GM21717 (cell line): Measurements from ENCODE around the gene PRKCI.
"Not testable (repeated sequence)": the region's sequence is repeated elsewhere in the genome, so short reads cannot be mapped to it uniquely, and the experiment has no call there.

Experiments
- ATAC-seq: cut with Tn5 transposase; IDR thresholded peaks from one replicate; pipeline ENCODE4 v1.9.1; 2021; ENCODE audit warnings: mild to moderate bottlenecking, moderate library complexity; ENCODE audit not compliant: unreplicated experiment

The PRKCI gene

DNA sequence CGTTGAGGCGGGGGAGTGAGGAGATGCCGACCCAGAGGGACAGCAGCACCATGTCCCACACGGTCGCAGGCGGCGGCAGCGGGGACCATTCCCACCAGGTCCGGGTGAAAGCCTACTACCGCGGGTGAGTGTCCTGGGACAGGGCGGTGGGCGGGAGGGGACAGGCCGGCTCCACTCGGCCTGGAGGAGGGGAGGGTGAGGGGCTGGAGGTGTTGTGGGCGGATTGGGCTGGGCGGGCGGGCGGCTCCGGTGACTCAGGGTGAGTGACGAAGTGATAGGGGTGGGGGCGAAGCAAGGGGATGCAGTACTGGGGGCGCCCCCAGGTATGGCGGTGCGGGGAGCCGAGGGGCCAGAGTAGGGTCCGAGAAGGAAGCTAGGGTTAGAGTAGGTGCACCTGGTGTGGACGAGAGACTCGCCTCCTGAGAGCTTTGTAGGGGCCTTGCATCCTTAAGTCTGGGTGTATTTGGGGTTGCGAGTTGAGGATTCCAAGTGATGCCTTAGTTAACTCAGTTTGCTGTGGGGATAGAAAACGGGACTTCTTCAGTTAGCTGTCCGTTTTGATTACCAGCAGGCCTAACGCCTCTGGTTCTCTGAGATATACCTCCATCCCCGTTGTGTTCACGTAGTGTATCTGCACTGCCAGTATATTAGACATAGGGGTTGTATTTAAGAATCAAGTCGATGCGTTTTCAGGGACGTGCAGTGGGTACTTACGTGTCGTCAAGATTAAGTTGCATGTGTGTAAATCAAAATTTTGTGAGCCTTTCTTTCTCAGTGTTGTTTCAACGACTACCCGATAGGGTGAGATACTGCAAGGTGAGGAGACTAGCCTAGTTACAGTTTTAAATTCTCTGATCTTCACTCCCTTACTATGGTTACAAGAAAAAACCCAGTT lies 670 bp downstream of the PRKCI start:
- ATAC-seq = peak; percentile 30

DNA sequence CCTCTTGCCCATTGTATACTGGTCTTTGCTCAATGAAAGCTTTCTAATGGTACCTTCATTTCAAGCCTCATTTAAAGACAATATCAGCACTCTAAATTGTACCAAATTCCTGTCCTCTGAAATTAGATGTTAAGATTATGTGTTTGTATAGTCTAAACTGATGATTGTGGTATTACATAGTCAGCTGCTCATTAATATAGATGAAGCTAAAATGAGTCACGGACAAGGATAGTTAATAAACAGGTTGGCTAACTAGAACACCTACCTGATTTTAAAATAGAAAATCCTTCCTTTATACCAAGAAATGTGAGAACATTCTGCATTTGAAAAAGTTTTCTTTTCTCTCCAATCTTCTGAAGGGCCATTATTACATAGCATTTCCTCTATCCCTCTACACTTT lies 2.9 kb downstream of the PRKCI start:
- ATAC-seq = no peak

DNA sequence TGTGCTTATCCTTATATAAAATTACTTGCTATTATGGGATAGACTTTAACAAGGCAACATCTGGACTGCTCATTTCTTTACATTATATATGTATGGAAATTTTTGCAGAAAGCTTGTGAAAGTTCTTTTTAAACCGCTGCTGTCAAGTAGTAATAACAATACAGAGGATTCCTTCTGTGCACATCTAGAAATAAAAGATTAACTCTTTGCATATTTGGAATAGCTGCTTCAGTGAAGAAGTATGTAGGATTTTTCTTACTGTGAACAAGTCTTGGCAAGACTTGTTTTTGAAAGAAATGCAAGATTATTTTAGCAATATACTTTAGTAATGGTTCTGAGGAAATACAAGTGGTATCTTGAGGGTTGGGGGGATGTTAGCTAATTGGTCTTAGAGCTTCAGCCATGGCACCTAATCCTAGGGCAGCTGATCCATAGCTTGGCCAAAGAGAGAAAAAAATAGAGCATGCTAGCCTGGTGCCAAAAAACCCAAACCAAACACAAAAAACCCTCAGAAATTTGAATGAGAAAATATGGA lies 4.3 kb downstream of the PRKCI start:
- ATAC-seq = no peak

- no peak for ATAC-seq
Observed at GRCh38 chr3:170228093-170228766, 6.0 kb downstream of the PRKCI start.

GRCh38 chr3:170232266-170232665 lies 10.0 kb downstream of the PRKCI start:
- no peak for ATAC-seq

- no peak for ATAC-seq
Observed at GRCh38 chr3:170233530-170233929, 11.3 kb downstream of the PRKCI start.

- no peak for ATAC-seq
Observed at GRCh38 chr3:170240142-170240541, 17.9 kb downstream of the PRKCI start.

- no peak for ATAC-seq
Observed at GRCh38 chr3:170240671-170241070, 18.4 kb downstream of the PRKCI start.

- no peak for ATAC-seq
Observed at GRCh38 chr3:170244576-170244975, 22.4 kb downstream of the PRKCI start.

- peak; percentile 41 for ATAC-seq
Observed at GRCh38 chr3:170247875-170248274, 25.7 kb downstream of the PRKCI start.

DNA sequence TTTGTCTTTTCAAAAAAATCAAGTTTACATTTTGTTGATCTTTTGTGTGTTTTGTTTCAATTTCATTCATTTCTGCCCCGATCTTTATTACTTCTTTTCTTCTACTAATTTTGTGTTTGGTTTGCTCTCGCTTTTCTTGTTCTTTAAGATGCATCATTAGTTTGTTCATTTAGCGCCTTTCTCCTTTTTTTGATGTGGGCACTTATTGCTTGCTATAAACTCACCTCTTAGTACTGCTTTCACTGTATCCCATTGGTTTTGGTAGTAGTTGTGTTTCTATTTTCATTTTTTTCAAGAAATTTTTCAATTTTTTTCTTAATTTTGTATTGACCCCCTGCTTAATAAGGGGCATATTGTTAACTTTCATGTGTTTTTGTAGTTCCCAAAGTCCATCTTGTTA lies 34.4 kb downstream of the PRKCI start:
- no peak for ATAC-seq

DNA sequence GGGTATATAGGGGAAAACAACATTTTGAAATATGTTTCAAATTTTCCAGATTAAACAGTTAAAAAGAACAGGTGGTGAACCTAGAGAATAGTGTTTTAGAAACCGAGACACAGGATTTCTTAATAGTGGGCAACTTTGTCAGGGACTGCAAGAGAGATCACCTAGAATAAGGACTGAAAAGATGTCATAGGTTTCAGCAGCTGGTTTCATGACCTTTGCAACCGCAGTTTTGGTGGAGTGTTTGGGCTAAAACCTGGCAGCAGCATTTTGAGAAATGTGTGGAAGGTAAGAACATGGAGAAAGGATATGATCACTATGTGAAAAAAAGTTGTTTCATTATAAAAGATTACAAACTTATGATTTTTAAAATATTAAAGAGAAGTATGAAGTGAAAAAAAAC lies 34.9 kb downstream of the PRKCI start:
- ATAC-seq = peak; percentile 73

DNA sequence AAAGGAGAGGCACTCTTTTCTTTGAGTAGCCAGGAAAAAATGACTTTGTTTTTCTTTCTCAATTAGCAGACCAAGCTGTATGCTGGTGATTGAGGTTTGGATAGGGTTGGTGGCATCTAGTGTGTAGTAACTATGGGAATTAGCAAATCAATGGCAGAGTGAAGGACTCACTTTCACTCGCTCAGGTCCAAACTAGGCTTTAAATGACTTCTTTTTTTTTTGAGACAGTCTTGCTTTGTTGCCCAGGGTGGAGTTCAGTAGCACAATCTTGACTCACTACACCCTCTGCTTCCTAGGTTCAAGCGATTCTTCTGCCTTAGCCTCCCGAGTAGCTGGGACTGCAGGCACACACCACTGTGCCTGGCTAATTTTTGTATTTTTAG lies 35.9 kb downstream of the PRKCI start:
- no peak for ATAC-seq

GRCh38 chr3:170259907-170260306 lies 37.7 kb downstream of the PRKCI start:
- no peak for ATAC-seq

DNA sequence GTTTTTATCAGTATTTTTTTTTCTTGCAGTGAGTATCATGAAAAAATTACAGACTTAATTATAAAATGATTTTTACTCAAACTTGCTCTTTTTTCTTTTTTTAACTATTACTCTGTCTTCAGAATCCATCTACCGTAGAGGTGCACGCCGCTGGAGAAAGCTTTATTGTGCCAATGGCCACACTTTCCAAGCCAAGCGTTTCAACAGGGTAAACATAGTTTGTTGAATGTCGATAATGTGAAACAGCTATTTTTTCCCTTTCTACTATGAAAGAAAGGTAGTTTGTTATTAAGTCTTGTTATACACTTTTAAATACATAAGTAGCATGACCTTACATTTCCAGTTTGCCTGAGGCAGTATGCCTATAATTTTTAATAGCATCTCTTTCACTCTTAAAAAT lies 45.6 kb downstream of the PRKCI start:
- ATAC-seq = no peak

- ATAC-seq = not testable (repeated sequence)
Observed at GRCh38 chr3:170269673-170270254, 47.5 kb downstream of the PRKCI start.

DNA sequence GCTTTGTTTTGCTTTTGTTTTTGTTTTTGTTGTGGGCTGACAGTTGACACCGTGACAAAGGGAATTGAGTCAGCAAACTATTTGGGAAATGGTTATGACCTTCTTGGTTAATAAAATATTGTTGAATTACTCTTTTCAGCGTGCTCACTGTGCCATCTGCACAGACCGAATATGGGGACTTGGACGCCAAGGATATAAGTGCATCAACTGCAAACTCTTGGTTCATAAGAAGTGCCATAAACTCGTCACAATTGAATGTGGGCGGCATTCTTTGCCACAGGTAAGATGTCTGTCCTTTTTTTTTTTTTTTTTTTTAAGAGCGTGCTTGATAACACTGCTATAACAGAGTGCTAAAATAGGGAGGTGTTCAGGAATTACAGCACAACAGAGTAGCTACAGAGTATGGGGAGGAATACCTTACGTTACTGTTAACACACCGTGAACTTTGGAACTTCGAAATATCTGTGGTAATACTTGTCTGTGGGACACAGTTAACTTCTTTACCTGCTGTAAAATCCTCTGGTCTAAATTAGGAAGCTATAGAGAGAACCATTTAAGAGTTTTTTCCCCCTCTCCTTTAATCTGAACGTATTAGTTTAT lies 48.2 kb downstream of the PRKCI start:
- no peak for ATAC-seq

DNA sequence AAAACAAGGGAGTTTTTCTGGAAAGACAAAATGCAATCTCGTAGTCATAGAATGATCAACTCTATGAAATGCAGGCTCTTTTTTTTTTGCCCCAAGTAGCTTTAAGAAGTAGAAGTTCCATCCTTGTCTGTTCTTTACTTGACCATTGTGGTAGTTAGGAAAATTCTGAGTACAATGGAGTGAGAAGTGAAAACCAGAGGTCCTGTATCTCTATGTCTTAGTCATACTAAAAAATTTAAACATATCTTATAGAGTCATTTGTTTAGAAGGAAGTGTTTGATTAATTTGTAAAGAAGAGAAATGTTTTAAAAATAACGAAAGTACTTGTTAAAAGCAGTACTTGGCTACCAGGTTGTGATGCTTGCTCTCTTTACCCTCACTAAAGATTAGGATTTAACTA lies 52.4 kb downstream of the PRKCI start:
- no peak for ATAC-seq

DNA sequence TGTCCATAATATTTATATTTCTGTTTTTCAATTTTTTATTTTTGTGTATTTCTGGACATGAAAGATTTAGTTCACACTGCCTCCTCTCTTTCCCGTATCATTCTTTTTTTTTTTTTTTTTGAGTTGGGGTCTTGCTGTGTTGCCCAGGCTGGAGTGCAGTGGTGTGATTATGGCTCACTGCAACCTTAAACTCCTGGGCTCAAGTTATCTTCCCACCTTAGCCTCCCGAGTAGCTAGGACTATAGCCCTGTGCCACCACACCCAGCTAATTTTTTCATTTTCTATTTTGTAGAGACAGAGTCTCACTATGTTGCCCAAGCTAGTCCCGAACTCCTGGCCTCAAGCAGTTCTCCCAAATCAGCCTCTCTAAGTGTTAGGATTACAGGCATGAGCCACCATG lies 53.6 kb downstream of the PRKCI start:
- no peak for ATAC-seq

GRCh38 chr3:170277311-170277710 lies 55.1 kb downstream of the PRKCI start:
- not testable (repeated sequence) for ATAC-seq

DNA sequence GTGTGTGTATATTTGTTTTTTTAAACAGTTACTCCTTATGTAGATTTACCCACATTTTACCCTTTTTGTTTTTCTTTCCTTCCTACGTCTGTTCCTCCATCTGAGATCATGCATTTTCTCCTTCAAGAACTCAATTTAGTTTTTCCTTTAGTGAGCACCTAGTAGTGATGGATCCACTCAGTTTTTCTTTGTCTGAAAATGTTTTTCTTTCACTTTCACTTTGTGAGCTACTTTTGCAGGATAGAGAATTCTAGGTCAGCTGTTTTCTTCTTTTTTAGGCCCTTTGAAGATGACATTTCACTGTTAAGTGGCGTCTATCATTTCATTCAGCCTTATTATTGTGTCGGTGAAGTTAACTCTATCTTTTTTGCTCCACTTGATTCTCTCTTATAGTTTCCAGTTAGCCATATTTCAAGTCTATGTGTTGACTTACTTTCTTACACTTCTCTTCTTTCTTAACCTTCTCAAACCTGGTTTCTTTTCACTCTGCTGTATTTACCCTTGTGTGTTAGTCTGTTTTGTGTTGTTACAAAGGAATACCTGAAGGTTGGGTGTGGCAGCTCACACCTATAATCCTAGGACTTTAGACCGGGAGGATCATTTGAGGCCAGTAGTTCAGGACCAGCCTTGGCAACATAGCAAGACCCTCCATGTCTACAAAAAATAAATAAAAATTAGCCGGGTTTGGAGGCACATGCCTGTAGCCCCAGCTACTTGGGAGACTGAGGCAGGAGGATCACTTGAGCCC lies 55.8 kb downstream of the PRKCI start:
- ATAC-seq = no peak
